Measurements from ENCODE around the gene KIAA1210.

The KIAA1210 gene

GRCh38 chrX:119127650-119128049 is at the start of gene KIAA1210:
KIAA1210 (minus strand) TSS chrX:119127812; CDS start chrX:119123642, 4,170 bp downstream.
- DNase-seq, result no peak

GRCh38 chrX:119177278-119177677 is 49.7 kb upstream of the KIAA1210 start:
- DNase-seq, result no peak

GRCh38 chrX:119174900-119175299 is 47.3 kb upstream of the KIAA1210 start:
- DNase-seq, result no peak

- DNase-seq, result no peak
Measured at GRCh38 chrX:119168104-119168503, 40.5 kb upstream of the KIAA1210 start.

GRCh38 chrX:119158226-119158625 is 30.6 kb upstream of the KIAA1210 start:
- no peak for DNase-seq

GRCh38 chrX:119156241-119156640 is 28.6 kb upstream of the KIAA1210 start:
- DNase-seq, result no peak

GRCh38 chrX:119155416-119156035 is 27.9 kb upstream of the KIAA1210 start:
- no peak for DNase-seq

GRCh38 chrX:119151051-119151380 is 23.4 kb upstream of the KIAA1210 start:
- no peak for DNase-seq

- no peak for DNase-seq
Measured at GRCh38 chrX:119150163-119151050, 22.8 kb upstream of the KIAA1210 start.

GRCh38 chrX:119147486-119147885 is 19.9 kb upstream of the KIAA1210 start:
- no peak for DNase-seq

- DNase-seq, result no peak
Measured at GRCh38 chrX:119145241-119145653, 17.6 kb upstream of the KIAA1210 start.

- no peak for DNase-seq
Measured at GRCh38 chrX:119134466-119134865, 6.9 kb upstream of the KIAA1210 start.

GRCh38 chrX:119132961-119133360 is 5.3 kb upstream of the KIAA1210 start:
- DNase-seq, result no peak

GRCh38 chrX:119132316-119132715 is 4.7 kb upstream of the KIAA1210 start:
- DNase-seq, result no peak

GRCh38 chrX:119130911-119131310 is 3.3 kb upstream of the KIAA1210 start:
- DNase-seq, result no peak

GRCh38 chrX:119121341-119121740 is 6.3 kb downstream of the KIAA1210 start:
- no peak for DNase-seq

- DNase-seq, result no peak
Measured at GRCh38 chrX:119118780-119119395, 8.7 kb downstream of the KIAA1210 start.

GRCh38 chrX:119107206-119107605 is 20.4 kb downstream of the KIAA1210 start:
- DNase-seq, result no peak

GRCh38 chrX:119105826-119106225 is 21.8 kb downstream of the KIAA1210 start:
- DNase-seq, result no peak

GRCh38 chrX:119101168-119101567 is 26.4 kb downstream of the KIAA1210 start:
- DNase-seq, result no peak

GRCh38 chrX:119095936-119096335 is 31.7 kb downstream of the KIAA1210 start:
- DNase-seq, result no peak

- no peak for DNase-seq
Measured at GRCh38 chrX:119094819-119095218, 32.8 kb downstream of the KIAA1210 start.

- no peak for DNase-seq
Measured at GRCh38 chrX:119093991-119094735, 33.4 kb downstream of the KIAA1210 start.

Data from NCI-H187 (cell line).